Stimulated activated CD8-positive, alpha-beta memory T cell treated with anti-CD3 and anti-CD28 coated beads, Interleukin-15, amount 100 ng/mL, for 1 hour (primary cell): ENCODE data around the gene TBCK.
"Not testable (repeated sequence)": the region's sequence is repeated elsewhere in the genome, so short reads cannot be mapped to it uniquely, and the experiment has no call there.

Experiments used
- DNase-seq: peaks from one replicate; pipeline ENCODE4 v3.0.0-alpha.2; 2020; ENCODE audit warnings: low read depth

The TBCK gene

GRCh38 chr4:106321168-106321567 is 5.2 kb upstream of the TBCK start:
- not testable (repeated sequence) for DNase-seq

- DNase-seq = no peak
Observed at GRCh38 chr4:106320235-106320634, 4.2 kb upstream of the TBCK start.

- DNase-seq = no peak
Observed at GRCh38 chr4:106318511-106318910, 2.5 kb upstream of the TBCK start.

- DNase-seq = no peak
Observed at GRCh38 chr4:106317815-106318214, 1.8 kb upstream of the TBCK start.

- DNase-seq = no peak
Observed at GRCh38 chr4:106316773-106317409, 882 bp upstream of the TBCK start.

GRCh38 chr4:106315476-106315967 is 487 bp downstream of the TBCK start:
- no peak for DNase-seq

GRCh38 chr4:106314960-106315359 is 1.0 kb downstream of the TBCK start:
- DNase-seq = no peak

GRCh38 chr4:106312997-106313522 is 2.9 kb downstream of the TBCK start:
- DNase-seq = no peak

- DNase-seq = no peak
Observed at GRCh38 chr4:106312377-106312776, 3.6 kb downstream of the TBCK start.

GRCh38 chr4:106306561-106306960 is 9.4 kb downstream of the TBCK start:
- DNase-seq = no peak

- DNase-seq = no peak
Observed at GRCh38 chr4:106305435-106306055, 10.5 kb downstream of the TBCK start.

GRCh38 chr4:106304632-106305031 is 11.4 kb downstream of the TBCK start:
- no peak for DNase-seq

- no peak for DNase-seq
Observed at GRCh38 chr4:106303548-106304281, 12.3 kb downstream of the TBCK start.

- no peak for DNase-seq
Observed at GRCh38 chr4:106302062-106302438, 14.0 kb downstream of the TBCK start.

GRCh38 chr4:106301393-106302061 is 14.5 kb downstream of the TBCK start:
- DNase-seq = no peak

GRCh38 chr4:106299977-106300376 is 16.0 kb downstream of the TBCK start:
- DNase-seq = no peak

- DNase-seq = no peak
Observed at GRCh38 chr4:106297245-106298035, 18.6 kb downstream of the TBCK start.

GRCh38 chr4:106294062-106294461 is 21.9 kb downstream of the TBCK start:
- no peak for DNase-seq

- DNase-seq = no peak
Observed at GRCh38 chr4:106291678-106292077, 24.3 kb downstream of the TBCK start.

- no peak for DNase-seq
Observed at GRCh38 chr4:106289737-106290136, 26.3 kb downstream of the TBCK start.

GRCh38 chr4:106287353-106287969 is 28.5 kb downstream of the TBCK start:
- DNase-seq = no peak
